Uterus (tissue), 4 donors: ENCODE results near the gene DSE. TPM values are rescaled to one million over a fixed set of nuclear protein-coding genes. Genes with fewer than 3 reads are reported as not detected.
"Not testable (repeated sequence)": the region's sequence is repeated elsewhere in the genome, so short reads cannot be mapped to it uniquely, and the experiment has no call there.

Experiments used
- DNase-seq, 2 donors: peaks; one replicate each; pipeline ENCODE4 v3.0.0-alpha.2; 2019 to 2020
- H3K27ac ChIP-seq, 2 donors: fragments of 200-600 bp; sonication (generic); 1 replicate in 1 of 2; 2 replicates in 1 of 2; pipeline ENCODE4 v1.5.1; 2016 to 2018
- H3K27me3 ChIP-seq, 2 donors: fragments of 200-600 bp; sonication (generic); one replicate each; pipeline ENCODE4 v1.5.1; 2018 to 2019; ENCODE audit warnings: control low read depth in 1 of 2
- H3K36me3 ChIP-seq, 2 donors: fragments of 200-600 bp; sonication (generic); one replicate each; pipeline ENCODE4 v1.5.1; 2019; ENCODE audit warnings: control low read depth in 1 of 2
- H3K4me1 ChIP-seq, 2 donors: fragments of 200-600 bp; sonication (generic); one replicate each; pipeline ENCODE4 v1.5.1; 2018 to 2019; ENCODE audit warnings: control low read depth in 1 of 2
- H3K4me3 ChIP-seq, 2 donors: fragments of 200-600 bp; sonication (generic); 1 replicate in 1 of 2; 2 replicates in 1 of 2; pipeline ENCODE4 v1.5.1; 2018 to 2019; ENCODE audit warnings: mild to moderate bottlenecking in 1 of 2
- H3K9me3 ChIP-seq, 2 donors: fragments of 200-600 bp; sonication (generic); one replicate each; pipeline ENCODE4 v1.5.1; 2019; ENCODE audit warnings: control low read depth in 1 of 2
- POLR2A ChIP-seq, 2 donors: fragments of 450-650 bp; IDR thresholded peaks; one replicate each; pipeline ENCODE4 v1.6.1; 2016; ENCODE audit warnings: antibody characterized with exemption in 2 of 2, mild to moderate bottlenecking in 1 of 2, moderate library complexity in 1 of 2
- intact Hi-C: fragments of 100-400 bp; cut with DNase I; formaldehyde crosslinking; loops from one replicate; pipeline ENCODE4 v1.15.1; 2023; ENCODE audit warnings: low total_unique reads
- total RNA-seq, 4 donors: library from RNA; depleted of rRNA in 3 of 4; stranded (reverse); fragments of >200 nt in 3 of 4; gene quantifications; one replicate each; pipeline versions ENCODE4 v1.1.0 to v1.2.4, GENCODE V29; 2014 to 2023
- TF ChIP-seq, protein P1 (sequence below), 4 experiments: fragments of 200-600 bp in 2 of 4; fragments of 450-650 bp in 2 of 4; sonication (generic) in 2 of 4; IDR thresholded peaks; one replicate each; pipeline ENCODE4 v1.5.1; 2016 to 2019; ENCODE audit warnings: antibody characterized with exemption in 4 of 4, mild to moderate bottlenecking in 2 of 4, moderate library complexity in 1 of 4
- donor health status: DM: yes; HTN: yes; CAD: no.

The DSE gene
- total RNA-seq, 4 donors from 2014 or later = 21.3 to 84.0 (median 42.3) TPM

DNA sequence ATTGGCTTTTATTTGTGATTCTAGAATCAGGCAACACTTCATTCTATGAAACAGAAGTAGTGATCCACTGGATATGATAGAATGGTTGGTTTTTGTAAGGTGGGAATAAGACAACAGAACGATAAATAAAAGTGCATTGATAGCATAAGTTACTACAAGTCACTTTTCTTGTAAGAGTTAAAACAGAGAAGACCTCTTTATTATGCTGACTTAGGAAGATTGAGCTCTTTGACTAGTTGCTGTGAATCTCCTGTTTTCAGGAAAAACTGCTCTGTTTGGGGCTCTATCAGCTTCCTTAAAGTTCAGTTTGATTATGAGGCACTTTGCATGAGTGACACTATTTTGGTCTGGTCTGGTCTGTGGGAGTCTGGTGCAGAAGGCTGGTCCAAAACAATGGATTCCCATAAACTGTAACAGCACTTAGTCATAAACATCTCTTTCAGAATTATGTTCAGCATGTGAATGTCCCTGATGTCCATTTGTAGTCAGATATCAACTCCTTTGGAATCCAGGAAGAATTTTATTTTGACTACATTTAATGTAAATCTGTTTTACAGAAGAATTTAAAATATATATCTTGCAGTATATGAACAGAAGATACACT is 35.0 kb upstream of the DSE start:
- Histone ChIP-seq H3K27ac (no peak overlapping the region), H3K4me1 (no peaks in the 10 kb centered on the region), H3K27me3 (no peaks in the 10 kb centered on the region), H3K36me3 (no peaks in the 10 kb centered on the region), H3K9me3 (no peaks in the 10 kb centered on the region), H3K4me3 (no peak overlapping the region)
- intact Hi-C loops = no loop called here
- TF ChIP-seq, protein P1, sequence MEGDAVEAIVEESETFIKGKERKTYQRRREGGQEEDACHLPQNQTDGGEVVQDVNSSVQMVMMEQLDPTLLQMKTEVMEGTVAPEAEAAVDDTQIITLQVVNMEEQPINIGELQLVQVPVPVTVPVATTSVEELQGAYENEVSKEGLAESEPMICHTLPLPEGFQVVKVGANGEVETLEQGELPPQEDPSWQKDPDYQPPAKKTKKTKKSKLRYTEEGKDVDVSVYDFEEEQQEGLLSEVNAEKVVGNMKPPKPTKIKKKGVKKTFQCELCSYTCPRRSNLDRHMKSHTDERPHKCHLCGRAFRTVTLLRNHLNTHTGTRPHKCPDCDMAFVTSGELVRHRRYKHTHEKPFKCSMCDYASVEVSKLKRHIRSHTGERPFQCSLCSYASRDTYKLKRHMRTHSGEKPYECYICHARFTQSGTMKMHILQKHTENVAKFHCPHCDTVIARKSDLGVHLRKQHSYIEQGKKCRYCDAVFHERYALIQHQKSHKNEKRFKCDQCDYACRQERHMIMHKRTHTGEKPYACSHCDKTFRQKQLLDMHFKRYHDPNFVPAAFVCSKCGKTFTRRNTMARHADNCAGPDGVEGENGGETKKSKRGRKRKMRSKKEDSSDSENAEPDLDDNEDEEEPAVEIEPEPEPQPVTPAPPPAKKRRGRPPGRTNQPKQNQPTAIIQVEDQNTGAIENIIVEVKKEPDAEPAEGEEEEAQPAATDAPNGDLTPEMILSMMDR (IDR thresholded peaks at IDR 0.05) = no peak
- TF ChIP-seq POLR2A (IDR thresholded peaks at IDR 0.05) = no peak
- no peak for DNase-seq

DNA sequence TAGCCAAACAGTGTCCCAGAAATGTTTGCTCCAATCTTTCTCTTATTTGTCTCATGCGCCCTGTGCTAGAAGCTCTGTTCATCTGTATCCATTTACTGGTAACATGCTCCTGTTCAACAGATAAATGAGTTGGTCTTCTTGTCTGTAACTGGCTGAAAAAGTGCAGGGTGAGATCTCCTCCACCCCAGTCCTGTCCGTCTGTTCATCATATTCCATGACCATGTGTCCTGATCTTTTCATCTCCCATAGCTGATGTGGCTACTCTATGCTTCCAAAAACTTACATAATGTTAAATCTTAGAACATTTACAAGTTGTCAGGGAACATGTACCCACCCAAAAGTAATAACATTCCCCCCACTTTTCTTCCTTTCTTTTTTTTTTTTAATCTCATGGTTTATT is 31.8 kb upstream of the DSE start:
- intact Hi-C loops = no loop called here

DNA sequence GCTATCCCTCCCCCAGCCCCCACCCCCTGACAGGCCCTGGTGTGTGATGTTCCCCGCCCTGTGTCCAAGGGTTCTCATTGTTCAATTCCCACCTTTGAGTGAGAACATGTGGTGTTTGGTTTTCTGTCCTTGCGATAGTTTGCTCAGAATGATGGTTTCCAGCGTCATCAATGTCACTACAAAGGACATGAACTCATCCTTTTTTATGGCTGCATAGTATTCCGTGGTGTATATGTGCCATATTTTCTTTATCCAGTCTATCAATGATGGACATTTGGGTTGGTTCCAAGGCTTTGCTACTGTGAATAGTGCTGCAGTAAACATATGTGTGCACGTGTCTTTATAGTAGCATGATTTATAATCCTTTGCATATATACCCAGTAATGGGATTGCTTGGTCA is 30.1 kb upstream of the DSE start:
- intact Hi-C loops, H3K4me1 ChIP-seq, H3K9me3 ChIP-seq, DNase-seq, H3K4me3 ChIP-seq, H3K27ac ChIP-seq, H3K36me3 ChIP-seq, H3K27me3 ChIP-seq: not testable (repeated sequence)

More for the DNA sequence above, 31.8 kb upstream of the DSE start:
- Histone ChIP-seq H3K27me3 (no peaks in the 10 kb centered on the region), H3K9me3 (no peaks in the 10 kb centered on the region), H3K27ac (no peak overlapping the region), H3K4me3 (no peak overlapping the region), H3K4me1 (no peaks in the 10 kb centered on the region), H3K36me3 (no peaks in the 10 kb centered on the region)
- TF ChIP-seq POLR2A (IDR thresholded peaks at IDR 0.05) = no peak
- TF ChIP-seq, protein P1 (IDR thresholded peaks at IDR 0.05) = no peak
- no peak for DNase-seq

DNA sequence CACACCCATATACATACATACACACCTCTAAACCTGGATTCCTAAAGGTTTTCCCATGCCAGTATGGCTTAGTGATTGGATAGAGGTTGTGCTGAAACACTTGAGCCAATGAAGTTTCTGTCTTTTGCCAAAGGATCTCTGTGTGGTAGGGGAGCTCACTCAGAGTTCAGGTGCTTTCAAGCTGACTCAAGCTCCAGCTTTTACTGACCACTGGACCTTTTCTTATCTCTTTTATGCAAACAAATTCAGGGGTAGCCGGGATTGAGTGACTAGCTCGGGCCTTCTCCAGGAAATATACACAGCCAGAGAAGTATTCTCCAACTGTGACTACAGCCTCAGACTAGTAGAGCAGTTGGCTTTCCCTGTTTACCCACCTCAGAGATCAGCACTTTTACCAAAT is 21.5 kb upstream of the DSE start:
- intact Hi-C loops = no loop called here
- Histone ChIP-seq H3K4me3 (no peak overlapping the region), H3K4me1 (no peaks in the 10 kb centered on the region), H3K27me3 (no peaks in the 10 kb centered on the region), H3K9me3 (no peaks in the 10 kb centered on the region), H3K27ac (no peak overlapping the region), H3K36me3 (no peaks in the 10 kb centered on the region)
- DNase-seq = no peak
- no peak for TF ChIP-seq POLR2A (IDR thresholded peaks at IDR 0.05)
- TF ChIP-seq, protein P1 (IDR thresholded peaks at IDR 0.05) = no peak

DNA sequence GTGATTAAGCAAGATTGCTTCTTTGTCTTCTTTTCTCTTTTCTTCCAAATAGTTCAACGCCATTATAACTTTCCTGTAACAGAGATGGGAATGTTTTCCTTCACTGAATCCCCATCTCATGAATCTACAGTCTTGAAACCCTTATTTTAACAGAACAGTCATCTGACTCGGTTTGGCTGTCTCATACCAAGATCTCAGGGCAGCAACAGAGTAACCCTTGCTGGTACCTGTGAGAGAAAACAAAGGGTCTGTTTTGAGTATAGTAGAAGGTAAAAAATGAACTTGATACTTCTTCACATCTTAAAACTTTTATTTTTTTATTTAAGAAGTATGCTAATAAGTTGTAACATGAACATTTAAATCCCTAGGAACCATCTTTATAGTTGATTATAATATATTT is 19.6 kb upstream of the DSE start:
- H3K9me3 ChIP-seq = no peaks in the 10 kb centered on the region

More for the DNA sequence above, 19.6 kb upstream of the DSE start:
- DNase-seq = no peak
- intact Hi-C loops = no loop called here
- no peak overlapping the region for H3K4me3 ChIP-seq
- H3K27ac ChIP-seq = peak overlapping the region in 1 of 2 donors; percentile 5
- H3K27me3 ChIP-seq = no peaks in the 10 kb centered on the region
- no peaks in the 10 kb centered on the region for H3K4me1 ChIP-seq
- TF ChIP-seq, protein P1 (IDR thresholded peaks at IDR 0.05) = no peak
- TF ChIP-seq POLR2A (IDR thresholded peaks at IDR 0.05) = no peak
- H3K36me3 ChIP-seq = no peaks in the 10 kb centered on the region
